ENCODE results near the gene PLEKHB1. TPM values are rescaled to one million over a fixed set of nuclear protein-coding genes. Genes with fewer than 3 reads are reported as not detected.

PLEKHB1 gene
- total RNA-seq, 6 donors from 2014 or later: 21.7 to 103 (median 57.1) TPM

DNA sequence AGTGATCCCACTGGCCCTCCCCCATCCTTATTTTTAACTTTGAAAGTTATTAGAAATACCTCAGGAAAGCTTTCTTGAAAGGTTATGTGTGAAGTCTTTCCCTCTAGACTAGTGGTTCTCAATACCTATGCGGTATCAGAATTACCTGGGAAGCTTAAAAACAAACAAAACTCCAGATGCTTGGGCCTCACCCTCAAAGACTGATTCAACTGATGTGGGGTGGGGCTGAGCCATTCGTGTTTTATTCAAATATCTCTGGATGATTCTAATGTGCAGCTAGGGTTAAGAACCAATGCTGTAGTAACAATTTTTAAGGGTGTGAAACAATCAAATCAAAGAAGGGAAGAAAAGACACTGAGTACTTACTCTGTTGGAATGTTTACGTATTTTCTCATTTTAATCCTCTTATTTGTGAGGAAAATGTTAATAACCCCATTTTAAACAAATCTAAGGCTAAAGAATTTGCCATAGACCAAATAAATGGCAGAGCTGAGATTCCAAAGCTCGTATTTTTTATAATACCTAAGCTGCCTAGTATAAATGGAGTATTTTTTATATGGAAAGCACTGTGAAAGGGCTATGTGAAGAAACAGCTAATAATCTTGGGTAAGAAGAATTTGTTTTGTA, 47.6 kb downstream of the PLEKHB1 start:
- Histone ChIP-seq H3K4me1 (no peaks in the 10 kb centered on the region), H3K9me3 (no peaks in the 10 kb centered on the region), H3K36me3 (peaks cover 0 to 24% (median 5%) of the 10 kb centered on the region in 4 donors), H3K27ac (no peak overlapping the region), H3K27me3 (no peaks in the 10 kb centered on the region), H3K4me3 (no peak overlapping the region)
- ATAC-seq (ENCODE audit: low FRiP score in 2 of 2) (no peak), DNase-seq (no peak)
- no peak for TF ChIP-seq POLR2A (IDR thresholded peaks at IDR 0.05)
- no peak for TF ChIP-seq EP300 (IDR thresholded peaks at IDR 0.05)
- TF ChIP-seq, protein P1, sequence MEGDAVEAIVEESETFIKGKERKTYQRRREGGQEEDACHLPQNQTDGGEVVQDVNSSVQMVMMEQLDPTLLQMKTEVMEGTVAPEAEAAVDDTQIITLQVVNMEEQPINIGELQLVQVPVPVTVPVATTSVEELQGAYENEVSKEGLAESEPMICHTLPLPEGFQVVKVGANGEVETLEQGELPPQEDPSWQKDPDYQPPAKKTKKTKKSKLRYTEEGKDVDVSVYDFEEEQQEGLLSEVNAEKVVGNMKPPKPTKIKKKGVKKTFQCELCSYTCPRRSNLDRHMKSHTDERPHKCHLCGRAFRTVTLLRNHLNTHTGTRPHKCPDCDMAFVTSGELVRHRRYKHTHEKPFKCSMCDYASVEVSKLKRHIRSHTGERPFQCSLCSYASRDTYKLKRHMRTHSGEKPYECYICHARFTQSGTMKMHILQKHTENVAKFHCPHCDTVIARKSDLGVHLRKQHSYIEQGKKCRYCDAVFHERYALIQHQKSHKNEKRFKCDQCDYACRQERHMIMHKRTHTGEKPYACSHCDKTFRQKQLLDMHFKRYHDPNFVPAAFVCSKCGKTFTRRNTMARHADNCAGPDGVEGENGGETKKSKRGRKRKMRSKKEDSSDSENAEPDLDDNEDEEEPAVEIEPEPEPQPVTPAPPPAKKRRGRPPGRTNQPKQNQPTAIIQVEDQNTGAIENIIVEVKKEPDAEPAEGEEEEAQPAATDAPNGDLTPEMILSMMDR (IDR thresholded peaks at IDR 0.05): no peak
- WGBS, 2 donors: 86 to 94% methylated on average over 4 of the region's 4 CpGs

DNA sequence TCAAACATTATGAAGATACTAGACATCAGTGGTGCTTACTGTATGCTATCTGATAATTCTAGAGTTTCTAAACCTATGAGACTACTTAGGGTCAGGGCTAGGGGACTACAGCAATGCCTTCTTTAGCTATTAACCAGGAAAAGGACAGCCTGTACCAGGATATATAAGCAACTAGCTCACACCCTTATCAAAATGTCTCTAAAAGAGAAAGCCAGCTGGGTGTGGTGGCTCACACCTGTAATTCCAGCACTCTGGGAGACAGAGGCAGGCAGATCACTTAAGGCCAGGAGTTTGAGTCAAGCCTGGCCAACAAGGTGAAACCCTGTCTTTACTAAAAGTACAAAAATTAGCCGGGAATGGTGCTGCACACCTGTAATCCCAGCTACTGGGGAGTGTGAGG, 58.7 kb downstream of the PLEKHB1 start:
- no peak for ATAC-seq (ENCODE audit: low FRiP score in 2 of 2)
- H3K9me3 ChIP-seq: no peaks in the 10 kb centered on the region
- H3K4me3 ChIP-seq: no peak overlapping the region
- H3K4me1 ChIP-seq: no peaks in the 10 kb centered on the region
- TF ChIP-seq EP300 (IDR thresholded peaks at IDR 0.05) (no peak), POLR2AphosphoS5 (IDR thresholded peaks at IDR 0.05) (no peak), POLR2A (IDR thresholded peaks at IDR 0.05) (no peak)
- TF ChIP-seq, protein P1 (IDR thresholded peaks at IDR 0.05): no peak
- peaks cover 0 to 76% (median 30%) of the 10 kb centered on the region in 4 donors for H3K36me3 ChIP-seq
- no peak overlapping the region for H3K27ac ChIP-seq
- 92 to 100% methylated on average over 1 of the region's 1 CpG for WGBS, 2 donors
- no peaks in the 10 kb centered on the region for H3K27me3 ChIP-seq
- no peak for DNase-seq

DNA sequence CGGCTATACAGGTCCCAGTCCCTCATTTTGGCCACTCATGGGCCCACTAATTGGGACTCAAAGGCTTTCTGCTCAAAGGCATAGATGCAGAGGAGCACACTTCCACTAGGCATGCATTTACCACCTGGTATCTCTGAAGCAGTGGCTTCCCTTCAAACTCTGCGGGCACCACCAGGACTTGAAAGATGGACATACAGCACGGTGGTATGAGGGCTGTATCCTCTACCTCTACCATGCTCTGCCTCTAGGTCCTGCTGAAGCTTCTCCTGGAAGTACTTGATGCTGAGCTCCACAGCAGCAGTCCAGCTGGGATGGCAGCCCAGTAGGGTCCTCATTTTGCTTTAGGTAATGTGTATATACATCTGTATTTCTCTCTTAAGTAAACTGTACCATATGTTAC, 64.6 kb downstream of the PLEKHB1 start:
- DNase-seq (no peak), ATAC-seq (ENCODE audit: low FRiP score in 2 of 2) (no peak)
- 80 to 98% methylated on average over 3 of the region's 3 CpGs for WGBS, 2 donors
- Histone ChIP-seq H3K27ac (no peak overlapping the region), H3K4me3 (no peak overlapping the region), H3K36me3 (peaks cover 0 to 68% (median 18%) of the 10 kb centered on the region in 4 donors), H3K27me3 (no peaks in the 10 kb centered on the region), H3K4me1 (peaks cover 0 to 5% (median 3%) of the 10 kb centered on the region in 4 donors), H3K9me3 (no peaks in the 10 kb centered on the region)
- no peak for TF ChIP-seq POLR2AphosphoS5 (IDR thresholded peaks at IDR 0.05)
- TF ChIP-seq EP300 (IDR thresholded peaks at IDR 0.05): no peak
- no peak for TF ChIP-seq POLR2A (IDR thresholded peaks at IDR 0.05)

Other genes with a start within 250 kb of the PLEKHB1 start
- 10 to 100 TPM; 15.7 to 30.7 (median 24.1) TPM for gene FAM168A, start 48.5 kb upstream of the PLEKHB1 start, total RNA-seq
- gene RAB6A, start 114.5 kb downstream of the PLEKHB1 start, total RNA-seq: 100 to 1,000 TPM in 5 of 6 donors, 10 to 100 TPM in 1; 63.9 to 161 (median 136) TPM
- gene MRPL48, start 141.3 kb downstream of the PLEKHB1 start, total RNA-seq: 10 to 100 TPM in 5 of 6 donors, 1 to 10 TPM in 1; 7.3 to 25.3 (median 21.8) TPM
- 10 to 100 TPM; 27.2 to 77.4 (median 47.5) TPM for gene COA4, start 230.3 kb downstream of the PLEKHB1 start, total RNA-seq
- 10 to 100 TPM in 4 of 6 donors, 1 to 10 TPM in 2; 8.8 to 58.7 (median 12.6) TPM for gene PAAF1, start 230.4 kb downstream of the PLEKHB1 start, total RNA-seq